Astrocyte of the cerebellum (primary cell): Measurements from ENCODE around the gene SGSM1.
"Not testable (repeated sequence)": the region's sequence is repeated elsewhere in the genome, so short reads cannot be mapped to it uniquely, and the experiment has no call there.

Experiments used
- DNase-seq: peaks from one replicate; pipeline ENCODE4 v3.0.0-alpha.2; 2011; ENCODE audit warnings: low read depth
- H3K4me3 ChIP-seq: 2 replicates; pipeline ENCODE4 v1.5.1; 2011; ENCODE audit warnings: mild to moderate bottlenecking, low read depth, low read length, moderate library complexity
- in situ Hi-C: cut with HindIII; loops from 2 replicates; pipeline ENCODE4 v1.10.0; 2017; ENCODE audit warnings: low sequenced_read_pairs
- TF ChIP-seq, protein P1 (sequence below): IDR thresholded peaks from 2 replicates; pipeline ENCODE4 v1.5.1; 2012; ENCODE audit warnings: low read length, low read depth, moderate library complexity, mild to moderate bottlenecking; ENCODE audit errors: missing control alignments

SGSM1 gene

DNA sequence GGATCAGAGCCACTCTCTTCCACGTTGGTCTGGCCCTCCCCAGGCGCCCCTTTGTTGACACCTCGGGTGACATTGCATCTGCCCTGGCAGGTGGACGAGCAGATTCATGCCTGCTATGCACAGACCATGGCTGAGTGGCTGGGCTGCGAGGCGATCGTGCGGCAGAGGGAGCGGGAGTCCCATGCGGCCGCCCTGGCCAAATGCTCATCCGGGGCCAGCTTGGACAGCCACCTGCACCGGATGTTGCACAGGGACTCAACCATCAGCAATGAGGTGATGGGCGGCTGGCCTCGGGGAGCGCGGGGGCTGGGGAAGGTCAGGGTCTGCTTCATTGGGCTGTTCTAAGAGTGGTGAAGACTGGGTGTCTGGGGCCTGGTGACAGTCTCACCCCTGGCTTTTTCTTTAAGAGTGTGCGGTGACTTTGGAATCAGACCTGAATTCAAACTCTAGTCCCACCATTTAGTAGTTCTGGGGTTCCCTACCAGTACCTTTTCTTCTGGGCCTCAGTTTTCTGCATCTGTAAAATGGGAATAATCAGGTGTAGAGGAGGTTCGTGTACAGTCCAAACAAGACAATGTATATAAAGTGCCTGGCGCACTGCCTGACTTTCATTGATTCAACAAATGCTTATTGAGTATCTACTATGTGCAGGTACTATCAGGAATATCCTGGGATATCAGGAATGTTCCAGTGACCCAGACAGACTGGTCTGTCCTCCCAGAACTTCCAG is 87.5 kb downstream of the SGSM1 start:
- no peak for DNase-seq
- TF ChIP-seq, protein P1, sequence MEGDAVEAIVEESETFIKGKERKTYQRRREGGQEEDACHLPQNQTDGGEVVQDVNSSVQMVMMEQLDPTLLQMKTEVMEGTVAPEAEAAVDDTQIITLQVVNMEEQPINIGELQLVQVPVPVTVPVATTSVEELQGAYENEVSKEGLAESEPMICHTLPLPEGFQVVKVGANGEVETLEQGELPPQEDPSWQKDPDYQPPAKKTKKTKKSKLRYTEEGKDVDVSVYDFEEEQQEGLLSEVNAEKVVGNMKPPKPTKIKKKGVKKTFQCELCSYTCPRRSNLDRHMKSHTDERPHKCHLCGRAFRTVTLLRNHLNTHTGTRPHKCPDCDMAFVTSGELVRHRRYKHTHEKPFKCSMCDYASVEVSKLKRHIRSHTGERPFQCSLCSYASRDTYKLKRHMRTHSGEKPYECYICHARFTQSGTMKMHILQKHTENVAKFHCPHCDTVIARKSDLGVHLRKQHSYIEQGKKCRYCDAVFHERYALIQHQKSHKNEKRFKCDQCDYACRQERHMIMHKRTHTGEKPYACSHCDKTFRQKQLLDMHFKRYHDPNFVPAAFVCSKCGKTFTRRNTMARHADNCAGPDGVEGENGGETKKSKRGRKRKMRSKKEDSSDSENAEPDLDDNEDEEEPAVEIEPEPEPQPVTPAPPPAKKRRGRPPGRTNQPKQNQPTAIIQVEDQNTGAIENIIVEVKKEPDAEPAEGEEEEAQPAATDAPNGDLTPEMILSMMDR: no peak
- in situ Hi-C loops: no loop called here
- no peak overlapping the region for H3K4me3 ChIP-seq

GRCh38 chr22:24894220-24894975 is 88.4 kb downstream of the SGSM1 start:
- peak; percentile 92 for DNase-seq
- in situ Hi-C loops: no loop called here
- H3K4me3 ChIP-seq: no peak overlapping the region
- TF ChIP-seq, protein P1: no peak

GRCh38 chr22:24894998-24895397 is 89.0 kb downstream of the SGSM1 start:
- in situ Hi-C loops: no loop called here
- TF ChIP-seq, protein P1: no peak
- peak; percentile 11 for DNase-seq
- H3K4me3 ChIP-seq: no peak overlapping the region

GRCh38 chr22:24901448-24901847 is 95.4 kb downstream of the SGSM1 start:
- TF ChIP-seq, protein P1: no peak
- no peak for DNase-seq
- H3K4me3 ChIP-seq: no peak overlapping the region
- in situ Hi-C loops: no loop called here

GRCh38 chr22:24905909-24906308 is 99.9 kb downstream of the SGSM1 start:
- no peak overlapping the region for H3K4me3 ChIP-seq
- DNase-seq: no peak
- in situ Hi-C loops: no loop called here
- TF ChIP-seq, protein P1: no peak

- DNase-seq, H3K4me3 ChIP-seq, in situ Hi-C loops: not testable (repeated sequence)
Measured at GRCh38 chr22:24907101-24907500, 101.1 kb downstream of the SGSM1 start.

- in situ Hi-C loops: no loop called here
- H3K4me3 ChIP-seq: no peak overlapping the region
- TF ChIP-seq, protein P1: no peak
- no peak for DNase-seq
Measured at GRCh38 chr22:24920029-24920428, 114.0 kb downstream of the SGSM1 start.
